ENCODE measurements around the gene CALR3. TPM values are rescaled to one million over a fixed set of nuclear protein-coding genes. Genes with fewer than 3 reads are reported as not detected.
A peak's percentile ranks its signal among the peaks of the same experiment; 100 is the strongest.

CALR3 gene
- total and polyA plus RNA-seq, 10 of the 15 experiments (the other 5 are each of a cell fraction or from before 2014, with no cell fraction given), result 0.05 to 0.45 (median 0.12) TPM; not detected in 2

DNA sequence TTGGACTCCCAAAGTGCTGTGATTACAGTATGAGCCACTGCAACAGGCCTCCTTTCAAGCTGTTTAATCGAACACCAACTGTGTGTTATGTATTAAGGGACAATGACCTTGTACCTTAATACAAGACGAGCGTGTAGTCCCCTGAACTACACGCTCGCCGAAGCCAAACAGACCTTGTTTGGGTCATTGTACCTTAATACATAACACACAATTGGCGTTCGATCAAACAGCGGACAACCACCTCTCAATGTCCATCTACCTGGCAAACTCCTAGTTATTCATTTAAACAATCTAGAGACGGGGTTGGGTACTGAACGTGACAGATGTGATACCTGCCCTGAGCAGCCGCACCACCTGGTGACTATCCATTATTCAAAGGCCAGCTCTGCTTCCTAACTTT lies 45.0 kb upstream of the CALR3 start:
- FAIRE-seq (no peak), DNase-seq (ENCODE audit: low read depth, low spot score) (no peak), ATAC-seq (no peak)
- H3K36me3 ChIP-seq (ENCODE audit: control insufficient read depth in 2 of 2, insufficient read depth in 2 of 2, low read length in 1 of 2), result peaks cover 13 to 14% of the 10 kb centered on the region in 2 experiments; a peak in 3 of 4 replicates
- WGBS (ENCODE audit: insufficient coverage, insufficient replicate concordance, low lambda C conversion rate, missing lambda C conversion rate), result 73% methylated on average over 12 of the region's 12 CpGs
- POLR2A ChIA-PET, result interaction anchor here (0.6 to 6.1 kb wide), 3 partner anchors 46 to 97 kb away, joined by 3 to 72 read pairs (median 6); no protein-coding TSS in a partner anchor
- no TSS peak for BruUV-seq (replicated peaks)
- RAD21 ChIA-PET (ENCODE audit: unreplicated experiment), result interaction anchor here (1.2 kb wide), 1 partner anchor 17 kb away, joined by 3 read pairs; no protein-coding TSS in a partner anchor
- intact Hi-C loops (cut with micrococcal nuclease; ENCODE audit: unreplicated experiment) (loop anchor here (5.0 to 10.0 kb wide), 2 partner anchors 81 to 96 kb away; no protein-coding TSS in a partner anchor), in situ Hi-C loops (cut with MboI) (no loop called here)
- H3K4me2 ChIP-seq (ENCODE audit: control insufficient read depth, insufficient read depth), result peak overlapping the region; percentile 91
- H4K20me1 ChIP-seq (ENCODE audit: control insufficient read depth, insufficient read depth), result peaks cover 4% of the 10 kb centered on the region; the same call in 1 of the 2 replicates
- SMC1A ChIA-PET (ENCODE audit: uncharacterized antibody, unreplicated experiment), result interaction anchor here (0.8 to 1.6 kb wide), 3 partner anchors 43 to 98 kb away, joined by 4 read pairs; no protein-coding TSS in a partner anchor
- H3K27ac ChIP-seq (ENCODE audit: control insufficient read depth, insufficient read depth), result peak overlapping the region; percentile 68
- H3K4me3 ChIP-seq, result peak overlapping the region; percentile 99
- peaks cover 8% of the 10 kb centered on the region; the same call in 1 of the 2 replicates for H3K4me1 ChIP-seq (ENCODE audit: control insufficient read depth, insufficient read depth, low read length)
- H3K9me3 ChIP-seq (replicated peaks; ENCODE audit: control insufficient read depth, insufficient read depth, low read length), result no peaks in the 10 kb centered on the region; the same call in 2 of the 3 replicates
- H2AFZ ChIP-seq (ENCODE audit: control insufficient read depth, low read depth, low read length), result no peak overlapping the region
- CTCF ChIA-PET, result no interaction called here
- H3K9ac ChIP-seq (ENCODE audit: control insufficient read depth, insufficient read depth, low read length), result peak overlapping the region; percentile 80; the same call in 1 of the 2 replicates
- peaks cover 79% of the 10 kb centered on the region for H3K79me2 ChIP-seq (ENCODE audit: control insufficient read depth, insufficient read depth, low read length)
- H3K27me3 ChIP-seq (replicated peaks in 1 of 2; ENCODE audit: control insufficient read depth in 2 of 2, insufficient read depth in 2 of 2, low read length in 1 of 2), result no peaks in the 10 kb centered on the region
- TF ChIP-seq E2F8 (IDR thresholded peaks at IDR 0.05; ENCODE audit: low read depth, partially characterized antibody) (no peak), LARP7 (IDR thresholded peaks at IDR 0.05) (no peak), TCF12 (IDR thresholded peaks at IDR 0.05; ENCODE audit: low read depth, low read length) (no peak), EP300 (IDR thresholded peaks at IDR 0.05; ENCODE audit: borderline replicate concordance in 1 of 2, control insufficient read depth in 1 of 2, low read depth in 2 of 2, low read length in 2 of 2) (no peak), SMC3 (IDR thresholded peaks at IDR 0.05; ENCODE audit: borderline replicate concordance, low read length) (no peak), BHLHE40 (IDR thresholded peaks at IDR 0.05; ENCODE audit: borderline replicate concordance in 1 of 2, low read depth in 2 of 2, low read length in 1 of 2) (no peak), IKZF1 (conservative IDR thresholded peaks at IDR 0.05) (no peak), SREBF2 (IDR thresholded peaks at IDR 0.05; ENCODE audit: low read length) (no peak), CBFB (IDR thresholded peaks at IDR 0.05; ENCODE audit: low read depth) (no peak), ZBTB33 (IDR thresholded peaks at IDR 0.05) (no peak), BMI1 (IDR thresholded peaks at IDR 0.05; ENCODE audit: borderline replicate concordance) (no peak)
- TF ChIP-seq, protein P1, sequence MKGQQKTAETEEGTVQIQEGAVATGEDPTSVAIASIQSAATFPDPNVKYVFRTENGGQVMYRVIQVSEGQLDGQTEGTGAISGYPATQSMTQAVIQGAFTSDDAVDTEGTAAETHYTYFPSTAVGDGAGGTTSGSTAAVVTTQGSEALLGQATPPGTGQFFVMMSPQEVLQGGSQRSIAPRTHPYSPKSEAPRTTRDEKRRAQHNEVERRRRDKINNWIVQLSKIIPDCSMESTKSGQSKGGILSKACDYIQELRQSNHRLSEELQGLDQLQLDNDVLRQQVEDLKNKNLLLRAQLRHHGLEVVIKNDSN (IDR thresholded peaks at IDR 0.05; ENCODE audit: borderline replicate concordance, extremely low read length, insufficient read depth, low read depth, low read length), result no peak
- TF ChIP-seq, protein P2, sequence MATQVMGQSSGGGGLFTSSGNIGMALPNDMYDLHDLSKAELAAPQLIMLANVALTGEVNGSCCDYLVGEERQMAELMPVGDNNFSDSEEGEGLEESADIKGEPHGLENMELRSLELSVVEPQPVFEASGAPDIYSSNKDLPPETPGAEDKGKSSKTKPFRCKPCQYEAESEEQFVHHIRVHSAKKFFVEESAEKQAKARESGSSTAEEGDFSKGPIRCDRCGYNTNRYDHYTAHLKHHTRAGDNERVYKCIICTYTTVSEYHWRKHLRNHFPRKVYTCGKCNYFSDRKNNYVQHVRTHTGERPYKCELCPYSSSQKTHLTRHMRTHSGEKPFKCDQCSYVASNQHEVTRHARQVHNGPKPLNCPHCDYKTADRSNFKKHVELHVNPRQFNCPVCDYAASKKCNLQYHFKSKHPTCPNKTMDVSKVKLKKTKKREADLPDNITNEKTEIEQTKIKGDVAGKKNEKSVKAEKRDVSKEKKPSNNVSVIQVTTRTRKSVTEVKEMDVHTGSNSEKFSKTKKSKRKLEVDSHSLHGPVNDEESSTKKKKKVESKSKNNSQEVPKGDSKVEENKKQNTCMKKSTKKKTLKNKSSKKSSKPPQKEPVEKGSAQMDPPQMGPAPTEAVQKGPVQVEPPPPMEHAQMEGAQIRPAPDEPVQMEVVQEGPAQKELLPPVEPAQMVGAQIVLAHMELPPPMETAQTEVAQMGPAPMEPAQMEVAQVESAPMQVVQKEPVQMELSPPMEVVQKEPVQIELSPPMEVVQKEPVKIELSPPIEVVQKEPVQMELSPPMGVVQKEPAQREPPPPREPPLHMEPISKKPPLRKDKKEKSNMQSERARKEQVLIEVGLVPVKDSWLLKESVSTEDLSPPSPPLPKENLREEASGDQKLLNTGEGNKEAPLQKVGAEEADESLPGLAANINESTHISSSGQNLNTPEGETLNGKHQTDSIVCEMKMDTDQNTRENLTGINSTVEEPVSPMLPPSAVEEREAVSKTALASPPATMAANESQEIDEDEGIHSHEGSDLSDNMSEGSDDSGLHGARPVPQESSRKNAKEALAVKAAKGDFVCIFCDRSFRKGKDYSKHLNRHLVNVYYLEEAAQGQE (IDR thresholded peaks at IDR 0.05; ENCODE audit: low read depth, low read length), result no peak

Data from GM12878 (cell line).